Measurements from ENCODE around the gene RAB29. TPM values are rescaled to one million over a fixed set of nuclear protein-coding genes. Genes with fewer than 3 reads are reported as not detected.

The RAB29 gene
- total and polyA plus RNA-seq, 9 of the 15 experiments (the other 6 are each of a cell fraction or from before 2014, with no cell fraction given), result 6.3 to 17.6 (median 8.0) TPM

DNA sequence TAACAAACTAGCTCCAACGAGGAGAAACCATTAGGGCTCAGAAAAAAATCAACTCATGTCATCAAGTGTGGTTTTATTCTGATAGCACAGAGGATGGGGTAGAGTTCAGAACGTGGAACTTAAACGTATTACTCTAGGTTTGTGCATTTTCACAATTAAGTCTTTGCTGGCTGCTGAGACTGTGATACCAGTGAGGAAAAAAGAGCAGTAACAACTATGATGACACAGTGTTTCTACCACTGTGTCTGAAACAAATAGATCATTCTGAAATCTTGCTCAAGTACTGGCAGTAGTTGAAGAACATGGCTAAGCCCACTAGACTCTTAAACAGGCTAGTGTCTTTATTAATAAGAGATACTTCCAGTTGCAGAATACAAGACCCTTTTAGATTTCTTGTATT, 56.3 kb downstream of the RAB29 start:
- no peak for DNase-seq (ENCODE audit: extremely low read depth in 1 of 4, low spot score in 3 of 4)
- Histone ChIP-seq H3K4me1 (replicated peaks in 1 of 2; ENCODE audit: control insufficient read depth in 2 of 2, insufficient read depth in 2 of 2, low read length in 2 of 2) (no peaks in the 10 kb centered on the region), H3K27me3 (ENCODE audit: control insufficient read depth in 2 of 2, insufficient read depth in 2 of 2, low read length in 2 of 2) (no peaks in the 10 kb centered on the region), H3K9me3 (replicated peaks; ENCODE audit: control insufficient read depth, insufficient read depth, low read depth, low read length) (no peaks in the 10 kb centered on the region), H3K9ac (ENCODE audit: insufficient read depth in 1 of 2, low read depth in 2 of 2, low read length in 2 of 2) (no peak overlapping the region), H3K79me2 (ENCODE audit: control insufficient read depth, insufficient read depth, low read length) (no peaks in the 10 kb centered on the region), H3K36me3 (ENCODE audit: control insufficient read depth, insufficient read depth, low read length) (peaks cover 90% of the 10 kb centered on the region), H4K20me1 (replicated peaks; ENCODE audit: control insufficient read depth, insufficient read depth, low read length) (no peaks in the 10 kb centered on the region), H3K4me2 (ENCODE audit: insufficient read depth, low read length) (no peak overlapping the region), H3K27ac (ENCODE audit: extremely low read depth, low read depth, low read length) (no peak overlapping the region), H2AFZ (ENCODE audit: low read depth, low read length) (no peak overlapping the region), H3K4me3 (no peak overlapping the region), H3K9me1 (ENCODE audit: control insufficient read depth, insufficient read depth, low read length) (no peaks in the 10 kb centered on the region)
- ChIA-PET POLR2A (interaction anchor here (0.6 kb wide), 1 partner anchor 132 kb away, joined by 3 read pairs; no protein-coding TSS in a partner anchor), CTCF (ENCODE audit: low intra/inter-chr PET ratio) (no interaction called here)
- no peak for ATAC-seq
- in situ Hi-C loops (cut with MboI) (no loop called here), intact Hi-C loops (cut with micrococcal nuclease) (no loop called here)
- no TSS peak for BruUV-seq (replicated peaks)
- WGBS (ENCODE audit: insufficient coverage, low coverage, missing lambda C conversion rate), result 76% methylated on average over 3 of the region's 3 CpGs
- FAIRE-seq, result no peak
- no peak for TF ChIP-seq MBD2 (IDR thresholded peaks at IDR 0.05; ENCODE audit: borderline replicate concordance, low read depth)
- no peak for TF ChIP-seq ZBTB7A (IDR thresholded peaks at IDR 0.05; ENCODE audit: borderline replicate concordance, control insufficient read depth, low read depth, low read length)
- TF ChIP-seq, protein P1, sequence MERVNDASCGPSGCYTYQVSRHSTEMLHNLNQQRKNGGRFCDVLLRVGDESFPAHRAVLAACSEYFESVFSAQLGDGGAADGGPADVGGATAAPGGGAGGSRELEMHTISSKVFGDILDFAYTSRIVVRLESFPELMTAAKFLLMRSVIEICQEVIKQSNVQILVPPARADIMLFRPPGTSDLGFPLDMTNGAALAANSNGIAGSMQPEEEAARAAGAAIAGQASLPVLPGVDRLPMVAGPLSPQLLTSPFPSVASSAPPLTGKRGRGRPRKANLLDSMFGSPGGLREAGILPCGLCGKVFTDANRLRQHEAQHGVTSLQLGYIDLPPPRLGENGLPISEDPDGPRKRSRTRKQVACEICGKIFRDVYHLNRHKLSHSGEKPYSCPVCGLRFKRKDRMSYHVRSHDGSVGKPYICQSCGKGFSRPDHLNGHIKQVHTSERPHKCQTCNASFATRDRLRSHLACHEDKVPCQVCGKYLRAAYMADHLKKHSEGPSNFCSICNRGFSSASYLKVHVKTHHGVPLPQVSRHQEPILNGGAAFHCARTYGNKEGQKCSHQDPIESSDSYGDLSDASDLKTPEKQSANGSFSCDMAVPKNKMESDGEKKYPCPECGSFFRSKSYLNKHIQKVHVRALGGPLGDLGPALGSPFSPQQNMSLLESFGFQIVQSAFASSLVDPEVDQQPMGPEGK (CRISPR knock-in tag; IDR thresholded peaks at IDR 0.05; ENCODE audit: borderline replicate concordance), result no peak
- TF ChIP-seq MED1 (CRISPR knock-in tag; IDR thresholded peaks at IDR 0.05; ENCODE audit: borderline replicate concordance), result no peak
- no peak for TF ChIP-seq ZNF507 (tag; conservative IDR thresholded peaks at IDR 0.05)
- TF ChIP-seq SRSF3 (IDR thresholded peaks at IDR 0.05; ENCODE audit: insufficient read depth, low read length), result no peak
- TF ChIP-seq ZNF280B (CRISPR knock-in tag; IDR thresholded peaks at IDR 0.05), result no peak
- no peak for TF ChIP-seq RBM22 (IDR thresholded peaks at IDR 0.05; ENCODE audit: low read depth, low read length, poor library complexity, severe bottlenecking)
- TF ChIP-seq ZNF197 (CRISPR knock-in tag; IDR thresholded peaks at IDR 0.05; ENCODE audit: low read depth), result no peak
- TF ChIP-seq EWSR1 (IDR thresholded peaks at IDR 0.05; ENCODE audit: borderline replicate concordance, low read depth, partially characterized antibody), result no peak
- TF ChIP-seq RBFOX2 (IDR thresholded peaks at IDR 0.05; ENCODE audit: low read depth, low read length), result no peak
- no peak for TF ChIP-seq ATF7 (IDR thresholded peaks at IDR 0.05)
- TF ChIP-seq MCM7 (IDR thresholded peaks at IDR 0.05), result no peak

Data from K562 (cell line).